SJCRH30 (cell line): ENCODE results near the gene CLASRP. TPM values are rescaled to one million over a fixed set of nuclear protein-coding genes. Genes with fewer than 3 reads are reported as not detected.
"Not testable (repeated sequence)": the region's sequence is repeated elsewhere in the genome, so short reads cannot be mapped to it uniquely, and the experiment has no call there.

Source experiments
- DNase-seq, 2 experiments: peaks; one replicate each; pipeline ENCODE4 v3.0.0-alpha.2; 2015 to 2020
- H3K27ac ChIP-seq: fragments of 250-450 bp; sonication (Bioruptor Pico); 2 replicates; pipeline ENCODE4 v1.5.1; 2020; ENCODE audit warnings: mild to moderate bottlenecking, moderate library complexity
- H3K27me3 ChIP-seq: fragments of 250-450 bp; sonication (Bioruptor Pico); 2 replicates; pipeline ENCODE4 v1.5.1; 2020; ENCODE audit warnings: mild to moderate bottlenecking, moderate library complexity
- H3K36me3 ChIP-seq: fragments of 250-450 bp; sonication (Bioruptor Pico); 2 replicates; pipeline ENCODE4 v1.5.1; 2020; ENCODE audit warnings: mild to moderate bottlenecking, moderate library complexity
- H3K4me1 ChIP-seq: fragments of 250-450 bp; sonication (Bioruptor Pico); 2 replicates; pipeline ENCODE4 v1.5.1; 2020; ENCODE audit warnings: mild to moderate bottlenecking, moderate library complexity
- H3K4me3 ChIP-seq: fragments of 250-450 bp; sonication (Bioruptor Pico); 2 replicates; pipeline ENCODE4 v1.5.1; 2020; ENCODE audit warnings: mild to moderate bottlenecking, moderate library complexity
- H3K9me3 ChIP-seq: fragments of 250-450 bp; sonication (Bioruptor Pico); replicated peaks from 2 replicates; pipeline ENCODE4 v1.5.1; 2020; ENCODE audit warnings: mild to moderate bottlenecking, moderate library complexity
- total RNA-seq: library from RNA; depleted of rRNA; stranded (reverse); fragments of >200 nt; shearing (Covaris generic); gene quantifications from 2 replicates; pipeline ENCODE4 v1.2.3, GENCODE V29; 2014

The CLASRP gene
- total RNA-seq, 1 experiment from 2014 or later, result 39.8 TPM

DNA sequence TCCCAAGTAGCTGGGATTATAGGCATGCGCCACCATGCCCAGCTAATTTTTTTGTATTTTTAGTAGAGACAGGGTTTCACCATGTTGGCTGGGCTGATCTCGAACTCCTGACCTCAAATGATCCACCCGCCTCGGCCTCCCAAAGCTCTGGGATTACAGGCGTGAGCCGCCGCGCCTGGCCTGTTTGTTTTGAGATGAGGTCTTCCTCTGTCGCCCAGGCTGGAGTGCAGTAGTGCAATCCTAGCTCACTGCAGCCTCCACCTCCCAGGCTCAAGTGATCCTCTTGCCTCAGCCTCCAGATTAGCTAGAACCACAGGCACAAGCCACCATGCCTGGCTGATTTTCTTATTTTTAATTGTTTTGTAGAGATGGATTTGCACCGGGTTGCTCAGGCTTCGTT is 67.5 kb downstream of the CLASRP start:
- H3K27ac ChIP-seq, H3K4me3 ChIP-seq, H3K27me3 ChIP-seq, H3K36me3 ChIP-seq, DNase-seq, H3K4me1 ChIP-seq, H3K9me3 ChIP-seq: not testable (repeated sequence)

DNA sequence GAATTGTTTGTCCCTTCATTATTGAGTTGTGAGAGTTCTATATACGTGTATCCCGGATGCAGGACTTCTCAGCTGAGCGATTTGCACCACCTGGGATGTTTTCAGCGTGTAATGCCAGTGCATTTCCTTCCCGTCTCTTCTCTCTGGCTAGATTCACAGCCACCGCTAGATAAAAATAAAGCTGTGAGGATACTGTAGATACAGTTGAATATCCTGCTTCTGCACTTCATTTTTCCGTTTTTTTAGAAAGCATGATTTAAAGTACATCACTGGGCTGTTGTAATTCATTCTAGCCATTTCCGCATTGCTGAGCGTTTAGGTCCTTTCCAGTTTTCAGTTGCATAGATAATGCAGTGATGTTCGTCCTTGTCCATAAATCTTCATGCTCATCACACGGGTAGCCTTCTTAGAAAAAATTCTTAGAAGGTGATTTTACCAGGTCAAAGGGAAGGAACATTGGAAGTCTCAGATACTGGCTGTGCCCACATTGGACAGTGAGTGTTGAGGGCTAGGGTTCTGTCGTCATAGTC is 68.8 kb downstream of the CLASRP start:
- Histone ChIP-seq H3K9me3 (no peaks in the 10 kb centered on the region), H3K27me3 (no peaks in the 10 kb centered on the region), H3K4me1 (peaks cover 7% of the 10 kb centered on the region; the same call in 1 of the 2 replicates), H3K4me3 (no peak overlapping the region), H3K27ac (no peak overlapping the region), H3K36me3 (no peaks in the 10 kb centered on the region)
- DNase-seq, result no peak

DNA sequence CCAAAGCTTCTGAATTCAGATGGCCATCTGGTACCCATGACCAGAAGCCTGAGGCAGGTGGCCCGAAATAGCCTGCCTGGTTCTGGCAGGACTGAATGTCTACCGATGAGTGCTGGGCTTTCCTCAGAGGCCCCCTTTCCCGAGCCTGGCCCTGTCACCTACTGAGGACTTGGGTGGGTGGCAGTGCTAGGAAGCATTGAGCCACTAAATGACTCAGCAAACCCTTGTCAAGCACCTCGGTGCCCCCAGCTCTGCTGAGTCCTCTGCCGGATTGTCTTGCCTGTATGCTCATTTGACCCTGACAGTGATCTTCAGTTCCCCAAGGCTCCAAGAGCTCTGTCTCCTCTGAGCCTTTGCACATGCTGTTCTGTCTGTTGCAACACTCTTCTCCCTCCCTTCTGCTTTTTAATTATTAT is 72.0 kb downstream of the CLASRP start:
- Histone ChIP-seq H3K27me3 (no peaks in the 10 kb centered on the region), H3K36me3 (no peaks in the 10 kb centered on the region), H3K4me3 (no peak overlapping the region), H3K9me3 (no peaks in the 10 kb centered on the region), H3K4me1 (peaks cover 9% of the 10 kb centered on the region), H3K27ac (no peak overlapping the region)
- DNase-seq, result no peak

DNA sequence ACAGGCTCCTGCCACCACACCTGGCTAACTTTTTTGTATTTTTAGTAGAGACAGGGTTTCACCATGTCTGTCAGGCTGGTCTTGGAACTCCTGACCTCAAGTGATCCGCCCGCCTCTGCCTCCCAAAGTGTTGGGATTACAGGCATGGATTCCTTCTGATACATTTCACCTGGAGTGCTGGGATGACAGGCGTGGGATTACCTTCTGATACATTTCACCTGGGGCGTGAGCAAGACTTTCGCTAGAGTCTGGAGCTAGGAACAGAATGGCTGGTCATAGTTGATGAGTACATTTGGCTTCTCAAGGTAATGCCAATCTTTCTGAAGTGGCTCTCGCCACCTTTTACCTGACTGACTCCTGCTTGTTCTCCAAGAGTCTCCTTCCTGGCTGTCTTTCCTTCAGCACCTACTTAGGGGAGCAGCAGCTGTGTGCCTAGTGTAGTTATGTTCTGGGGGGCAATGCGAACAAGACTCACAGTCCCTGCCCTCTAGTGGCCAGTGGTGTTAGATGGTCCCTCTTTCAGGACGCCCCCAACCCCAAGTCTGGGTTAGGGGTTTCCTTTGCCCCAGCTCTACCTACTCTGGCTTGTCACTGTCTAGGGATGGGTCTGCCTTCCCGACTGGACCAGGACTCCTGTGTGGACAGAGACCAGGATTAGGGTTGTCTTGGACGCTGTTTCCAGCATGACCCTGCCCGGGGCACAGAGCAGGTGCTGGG is 73.4 kb downstream of the CLASRP start:
- DNase-seq, result no peak
- no peaks in the 10 kb centered on the region for H3K36me3 ChIP-seq
- no peaks in the 10 kb centered on the region for H3K27me3 ChIP-seq
- H3K4me3 ChIP-seq, result no peak overlapping the region
- H3K4me1 ChIP-seq, result peaks cover 22% of the 10 kb centered on the region
- H3K27ac ChIP-seq, result no peak overlapping the region
- H3K9me3 ChIP-seq, result no peaks in the 10 kb centered on the region

DNA sequence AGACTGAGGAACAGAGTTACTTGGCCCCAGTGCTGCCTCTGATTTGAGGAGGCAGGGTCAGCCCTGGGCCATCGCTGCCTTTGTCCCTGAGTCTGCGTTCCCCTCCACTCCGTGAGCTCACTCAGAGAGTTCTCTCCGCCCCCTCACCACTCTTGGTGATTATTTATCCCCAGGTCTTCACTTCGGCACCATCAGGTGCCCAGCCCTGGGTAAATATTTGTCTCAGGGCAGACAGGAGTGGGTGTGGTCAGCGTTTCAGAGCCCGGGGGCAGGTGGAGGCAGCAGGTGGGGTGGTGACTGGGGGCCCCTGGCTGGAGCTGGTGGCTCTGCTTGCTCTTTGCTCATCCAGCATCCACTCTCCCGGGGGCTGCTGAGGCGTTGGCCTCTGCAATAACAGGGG is 74.8 kb downstream of the CLASRP start:
- peaks cover 36% of the 10 kb centered on the region for H3K4me1 ChIP-seq
- no peak overlapping the region for H3K27ac ChIP-seq
- no peak overlapping the region for H3K4me3 ChIP-seq
- H3K36me3 ChIP-seq, result no peaks in the 10 kb centered on the region
- H3K27me3 ChIP-seq, result no peaks in the 10 kb centered on the region
- no peak for DNase-seq
- H3K9me3 ChIP-seq, result no peaks in the 10 kb centered on the region

DNA sequence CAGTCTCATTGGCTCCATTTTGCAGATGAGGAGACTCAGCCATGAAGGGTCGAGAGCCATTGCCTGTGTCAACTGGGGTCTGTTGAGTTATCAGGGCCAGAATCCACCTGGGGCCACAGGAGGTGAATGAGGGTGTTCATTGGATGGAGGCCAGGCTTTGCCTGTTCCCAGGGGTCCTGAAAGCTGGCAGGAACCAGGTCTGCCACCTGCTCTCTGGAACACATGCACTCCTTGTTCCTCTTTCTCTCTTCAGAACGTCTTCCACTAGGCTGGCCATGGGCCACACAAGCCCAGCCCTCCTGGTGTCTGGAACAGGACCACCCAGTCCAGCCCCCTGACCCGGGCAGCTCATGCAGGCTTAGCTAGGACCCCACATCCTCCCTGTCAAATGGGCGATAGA is 75.3 kb downstream of the CLASRP start:
- H3K4me3 ChIP-seq, result no peak overlapping the region
- H3K36me3 ChIP-seq, result no peaks in the 10 kb centered on the region
- H3K9me3 ChIP-seq, result no peaks in the 10 kb centered on the region
- H3K27me3 ChIP-seq, result no peaks in the 10 kb centered on the region
- no peak overlapping the region for H3K27ac ChIP-seq
- H3K4me1 ChIP-seq, result peaks cover 39% of the 10 kb centered on the region
- no peak for DNase-seq

DNA sequence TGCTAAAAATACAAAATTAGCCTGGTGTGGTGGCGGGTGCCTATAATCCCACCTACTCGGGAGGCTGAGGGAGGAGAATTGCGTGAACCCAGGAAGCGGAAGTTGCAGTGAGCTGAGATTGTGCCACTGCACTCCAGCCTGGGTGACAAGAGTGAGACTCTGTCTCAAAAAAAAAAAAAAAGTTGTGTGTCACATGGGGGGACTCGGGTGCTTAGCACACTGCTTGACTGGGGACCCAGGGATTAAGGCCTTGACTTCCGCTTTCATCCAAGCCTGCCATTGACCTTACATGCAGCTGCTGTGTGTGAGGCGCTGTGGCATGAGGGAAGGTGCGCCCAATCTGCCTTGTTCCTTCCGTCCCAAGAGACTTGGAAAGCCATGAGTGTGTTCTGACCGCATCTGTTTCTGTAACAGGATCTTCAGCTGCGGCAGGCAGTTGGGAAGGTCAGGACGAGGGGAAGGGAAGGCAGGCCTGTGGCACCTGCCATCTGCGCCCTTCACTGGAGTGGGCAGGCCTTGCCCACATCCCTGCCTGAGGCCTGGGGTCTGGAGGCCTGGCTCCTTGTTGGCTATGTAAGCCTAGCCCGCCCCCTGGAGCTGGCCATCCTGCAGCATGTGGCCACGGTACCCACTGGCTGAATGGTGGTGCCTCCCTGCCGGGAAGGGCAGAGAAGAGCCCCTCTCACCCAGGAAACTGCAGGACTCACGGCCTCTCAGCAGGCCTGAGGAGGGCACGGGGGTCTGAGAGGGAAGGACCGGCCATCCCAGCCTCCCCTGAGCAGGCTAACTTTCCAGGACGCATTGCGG is 77.2 kb downstream of the CLASRP start:
- H3K36me3 ChIP-seq, result no peaks in the 10 kb centered on the region
- no peak overlapping the region for H3K4me3 ChIP-seq
- H3K27ac ChIP-seq, result peak overlapping the region; percentile 33
- peak; percentile 91 to 96 for DNase-seq
- H3K27me3 ChIP-seq, result no peaks in the 10 kb centered on the region
- no peaks in the 10 kb centered on the region for H3K9me3 ChIP-seq
- H3K4me1 ChIP-seq, result peaks cover 45% of the 10 kb centered on the region

DNA sequence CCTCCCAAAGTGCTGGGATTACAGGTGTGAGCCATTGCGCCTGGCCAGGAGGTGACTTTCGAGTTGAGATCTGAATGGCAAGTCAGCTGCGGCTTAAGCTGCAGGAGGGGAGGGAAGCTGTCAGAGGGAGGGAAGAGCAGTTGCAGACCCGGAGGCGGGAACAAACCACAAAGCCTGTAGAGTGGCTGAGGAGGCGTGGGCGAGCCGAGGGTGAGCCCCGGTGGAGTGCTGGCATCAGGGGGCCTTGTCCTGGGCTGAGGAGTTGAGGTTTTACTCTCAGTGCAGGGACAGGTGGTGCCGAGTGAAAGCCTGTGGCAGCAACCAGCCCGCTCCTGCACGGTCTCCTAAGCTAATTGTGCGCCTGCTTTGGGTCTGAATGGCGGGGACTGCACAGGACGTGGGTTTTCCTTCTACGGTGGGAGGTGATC is 78.3 kb downstream of the CLASRP start:
- H3K4me3 ChIP-seq, result no peak overlapping the region
- no peaks in the 10 kb centered on the region for H3K36me3 ChIP-seq
- DNase-seq, result peak; percentile 81 to 91
- no peaks in the 10 kb centered on the region for H3K9me3 ChIP-seq
- H3K4me1 ChIP-seq, result peaks cover 45% of the 10 kb centered on the region
- peak overlapping the region; percentile 40 for H3K27ac ChIP-seq
- no peaks in the 10 kb centered on the region for H3K27me3 ChIP-seq

DNA sequence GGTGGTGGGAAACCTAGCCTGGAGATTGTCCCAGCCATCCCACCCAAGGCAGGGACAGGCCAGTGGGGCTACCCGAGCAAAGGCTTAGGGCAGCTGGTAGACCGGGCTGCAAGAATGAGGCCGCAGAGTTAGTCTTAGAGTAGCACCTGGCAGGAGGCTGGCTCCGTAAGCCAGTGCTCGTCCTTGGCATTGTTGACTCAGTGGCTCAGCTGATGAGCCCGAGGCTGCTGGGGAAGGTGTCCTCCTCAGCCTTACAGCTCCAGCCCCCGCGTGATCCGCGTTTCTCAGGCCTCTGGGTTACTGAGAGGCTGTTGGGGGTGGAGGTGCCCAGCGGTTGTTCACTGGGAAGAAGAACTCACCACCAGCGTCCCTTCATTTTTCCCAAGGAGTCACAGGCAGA is 78.8 kb downstream of the CLASRP start:
- H3K27ac ChIP-seq, result peak overlapping the region; percentile 40
- H3K36me3 ChIP-seq, result no peaks in the 10 kb centered on the region
- H3K27me3 ChIP-seq, result no peaks in the 10 kb centered on the region
- H3K9me3 ChIP-seq, result no peaks in the 10 kb centered on the region
- DNase-seq, result peak; percentile 20 to 45
- peaks cover 45% of the 10 kb centered on the region for H3K4me1 ChIP-seq
- H3K4me3 ChIP-seq, result no peak overlapping the region

DNA sequence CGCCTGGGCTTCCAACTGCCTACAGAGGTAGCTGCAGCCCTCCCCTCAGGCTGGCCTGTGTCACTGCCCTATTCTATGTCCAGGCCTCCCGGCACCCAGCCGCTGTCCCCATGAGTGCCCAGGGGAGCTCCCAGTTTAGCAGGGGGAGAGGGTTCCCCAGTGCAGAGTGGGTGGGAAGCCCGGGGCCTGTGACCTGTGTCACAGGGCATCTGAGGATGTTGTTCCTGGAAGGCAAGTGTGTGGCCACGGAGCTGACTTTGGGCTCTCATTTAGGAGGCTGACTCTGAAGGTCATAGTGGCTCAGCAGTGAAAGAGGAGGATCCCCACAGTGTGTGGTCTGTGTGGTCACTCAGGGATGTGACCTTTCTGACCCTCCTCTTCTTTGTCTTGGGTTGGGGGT is 79.3 kb downstream of the CLASRP start:
- Histone ChIP-seq H3K9me3 (no peaks in the 10 kb centered on the region), H3K4me3 (no peak overlapping the region), H3K4me1 (peaks cover 45% of the 10 kb centered on the region), H3K36me3 (no peaks in the 10 kb centered on the region), H3K27ac (peak overlapping the region; percentile 40), H3K27me3 (no peaks in the 10 kb centered on the region)
- peak in 1 of 2 experiments; percentile 43 for DNase-seq

DNA sequence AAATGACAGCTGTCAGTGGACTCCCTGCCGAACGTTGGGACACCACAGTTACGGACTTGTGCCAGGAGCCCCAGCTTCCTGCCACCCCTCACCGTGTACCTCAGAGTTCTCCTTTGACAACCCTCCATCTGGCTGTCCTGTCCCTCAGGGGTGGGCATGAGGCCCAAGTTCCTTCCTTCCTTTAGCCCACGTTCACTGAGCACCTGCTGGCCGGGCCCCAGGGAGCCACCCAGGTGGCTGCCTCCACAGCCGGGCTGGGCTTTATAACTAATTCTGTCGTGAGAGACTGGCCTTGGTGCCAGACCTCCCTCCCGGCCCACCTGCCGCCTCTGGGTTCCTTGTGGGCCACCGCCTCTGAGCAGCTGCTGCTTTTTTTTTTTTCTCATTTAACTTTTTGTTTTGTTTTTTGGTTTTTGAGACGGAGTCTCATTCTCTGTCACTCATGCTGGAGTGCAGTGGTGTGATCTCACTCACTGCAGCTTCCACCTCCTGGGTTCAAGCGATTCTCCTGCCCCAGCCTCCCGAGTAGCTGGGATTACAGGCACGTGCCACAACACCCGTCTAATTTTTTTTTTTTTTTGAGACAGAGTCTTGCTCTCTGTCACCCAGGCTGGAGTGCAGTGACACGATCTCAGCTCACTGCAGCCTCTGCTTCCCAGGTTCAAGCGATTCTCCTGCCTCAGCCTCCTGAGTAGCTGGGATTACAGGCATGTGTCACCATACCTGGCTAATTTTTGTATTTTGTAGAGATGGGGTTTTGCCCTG is 79.9 kb downstream of the CLASRP start:
- H3K4me1 ChIP-seq, result peaks cover 52% of the 10 kb centered on the region
- not testable (repeated sequence) for H3K27me3 ChIP-seq, H3K4me3 ChIP-seq, H3K9me3 ChIP-seq, H3K27ac ChIP-seq, H3K36me3 ChIP-seq
- peak; percentile 64 to 72 for DNase-seq

DNA sequence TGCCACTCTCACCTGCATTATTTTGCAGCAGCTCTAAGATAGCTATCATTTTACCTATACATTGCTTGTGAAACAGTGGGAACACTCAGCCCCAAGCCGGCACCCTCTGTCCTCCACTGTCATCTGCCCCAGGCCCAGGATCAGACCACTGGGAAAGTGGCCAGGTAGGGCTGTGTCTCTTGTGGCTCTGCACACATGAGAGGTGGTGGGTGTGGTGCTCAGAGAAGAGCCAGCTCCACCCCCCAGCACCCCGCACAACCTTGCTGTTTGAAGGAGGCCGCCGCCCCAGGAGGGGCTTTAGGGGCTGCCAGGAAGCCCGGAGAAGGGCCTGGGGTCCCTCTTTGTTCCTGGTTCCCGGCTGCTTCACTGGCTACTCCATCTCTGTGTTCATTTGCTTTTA is 80.7 kb downstream of the CLASRP start:
- H3K27me3 ChIP-seq, result no peaks in the 10 kb centered on the region
- DNase-seq, result no peak
- no peak overlapping the region for H3K4me3 ChIP-seq
- peaks cover 54% of the 10 kb centered on the region for H3K4me1 ChIP-seq
- H3K9me3 ChIP-seq, result no peaks in the 10 kb centered on the region
- no peak overlapping the region for H3K27ac ChIP-seq
- no peaks in the 10 kb centered on the region for H3K36me3 ChIP-seq
